Keratinocyte (primary cell): ENCODE measurements around the gene ZBTB46. TPM values are rescaled to one million over a fixed set of nuclear protein-coding genes. Genes with fewer than 3 reads are reported as not detected.

ENCODE experiments used
- DNase-seq: peaks from one replicate; pipeline ENCODE4 v3.0.0-alpha.2; 2011; ENCODE audit warnings: low read depth, missing footprints, low spot score
- FAIRE-seq: peaks from 2 replicates; lab custom pipeline; 2011; peaks lifted over from hg19 to GRCh38; lab: Jason Lieb, UNC
- H2AFZ ChIP-seq: 2 replicates; pipeline ENCODE4 v1.6.0; 2012; ENCODE audit warnings: low read length, control low read depth, inconsistent platforms; ENCODE audit not compliant: control insufficient read depth
- H3K27ac ChIP-seq: 2 replicates; pipeline ENCODE4 v1.5.1; 2011; ENCODE audit warnings: low read length; ENCODE audit not compliant: control insufficient read depth, insufficient read depth
- H3K27me3 ChIP-seq: 3 replicates; pipeline ENCODE4 v1.6.0; 2011; ENCODE audit warnings: low read length; ENCODE audit not compliant: control insufficient read depth, insufficient read depth; ENCODE audit errors: extremely low read depth
- H3K36me3 ChIP-seq, 2 experiments: 2 replicates in 1 of 2; 3 replicates in 1 of 2; pipeline ENCODE4 v1.5.1; 2011; ENCODE audit warnings: low read length in 2 of 2, mild to moderate bottlenecking in 1 of 2; ENCODE audit not compliant: control insufficient read depth in 2 of 2, insufficient read depth in 2 of 2; ENCODE audit errors: extremely low read depth in 1 of 2
- H3K4me1 ChIP-seq: 3 replicates; pipeline ENCODE4 v1.5.1; 2011; ENCODE audit warnings: low read length; ENCODE audit not compliant: control insufficient read depth, insufficient read depth; ENCODE audit errors: extremely low read depth
- H3K4me2 ChIP-seq: 3 replicates; pipeline ENCODE4 v1.6.0; 2011; ENCODE audit warnings: low read depth, low read length; ENCODE audit not compliant: control insufficient read depth, insufficient read depth; ENCODE audit errors: extremely low read depth
- H3K4me3 ChIP-seq, 3 experiments: fragments of 200-600 bp in 1 of 3; sonication (generic) in 1 of 3; 2 replicates in 2 of 3; 3 replicates in 1 of 3; pipeline ENCODE4 v1.5.1; 2011 to 2016; ENCODE audit warnings: low read length in 3 of 3, mild to moderate bottlenecking in 3 of 3, control low read depth in 2 of 3, inconsistent platforms in 1 of 3, low read depth in 1 of 3, mixed read lengths in 1 of 3, mixed run types in 1 of 3, moderate library complexity in 1 of 3; ENCODE audit not compliant: control insufficient read depth in 2 of 3, insufficient read depth in 2 of 3; ENCODE audit errors: extremely low read depth in 1 of 3
- H3K79me2 ChIP-seq: 2 replicates; pipeline ENCODE4 v1.6.0; 2012; ENCODE audit warnings: low read length; ENCODE audit not compliant: control insufficient read depth, insufficient read depth
- H3K9ac ChIP-seq: 3 replicates; pipeline ENCODE4 v1.6.0; 2011; ENCODE audit warnings: low read length; ENCODE audit not compliant: control insufficient read depth, insufficient read depth; ENCODE audit errors: extremely low read depth
- H3K9me1 ChIP-seq: 3 replicates; pipeline ENCODE4 v1.6.0; 2011; ENCODE audit warnings: low read length; ENCODE audit not compliant: control insufficient read depth, insufficient read depth; ENCODE audit errors: extremely low read depth
- H3K9me3 ChIP-seq: 2 replicates; pipeline ENCODE4 v1.5.1; 2012; ENCODE audit warnings: low read depth, low read length; ENCODE audit not compliant: control insufficient read depth
- H4K20me1 ChIP-seq: 3 replicates; pipeline ENCODE4 v1.6.0; 2011; ENCODE audit warnings: low read length; ENCODE audit not compliant: control insufficient read depth, insufficient read depth; ENCODE audit errors: extremely low read depth
- EZH2 ChIP-seq: IDR thresholded peaks from one replicate; pipeline ENCODE4 v1.6.1; 2012; ENCODE audit warnings: inconsistent platforms, mild to moderate bottlenecking, low read length, moderate library complexity
- dilution Hi-C: fragments of 300-500 bp; cut with MboI; formaldehyde crosslinking; loops from one replicate; pipeline ENCODE4 v1.7.0; 2020; ENCODE audit warnings: low sequenced_read_pairs; ENCODE audit not compliant: extremely low pct_ligation_motif_present
- polyA plus RNA-seq, 5 experiments: library from polyadenylated mRNA; depleted of rRNA in 3 of 5; stranded (reverse) in 3 of 5; stranded (forward) in 1 of 5; unstranded in 1 of 5; fragments of >200 nt; gene quantifications; 1 replicate in 1 of 5; 2 replicates in 3 of 5; 3 replicates in 1 of 5; pipeline versions ENCODE4 v1.2.1 to v1.2.3, GENCODE V29; 2011 to 2012; ENCODE audit warnings: missing spikeins in 2 of 5, low read depth in 1 of 5, low replicate concordance in 1 of 5
- TF ChIP-seq, protein P1 (sequence below), 3 experiments: IDR thresholded peaks in 1 of 3; conservative IDR thresholded peaks in 1 of 3; optimal IDR thresholded peaks in 1 of 3; 2 replicates in 2 of 3; 3 replicates in 1 of 3; pipeline versions ENCODE3 to v1.5.1; 2011; ENCODE audit warnings: low read length in 3 of 3, mild to moderate bottlenecking in 3 of 3, moderate library complexity in 2 of 3, control low read depth in 1 of 3, inconsistent platforms in 1 of 3; ENCODE audit not compliant: insufficient read depth in 2 of 3; ENCODE audit errors: extremely low read depth in 1 of 3

ZBTB46 gene
- polyA plus RNA-seq, 1 donor (not counting 4 experiments of a cell fraction or from before 2014, with no cell fraction given), result 0.12 TPM

DNA sequence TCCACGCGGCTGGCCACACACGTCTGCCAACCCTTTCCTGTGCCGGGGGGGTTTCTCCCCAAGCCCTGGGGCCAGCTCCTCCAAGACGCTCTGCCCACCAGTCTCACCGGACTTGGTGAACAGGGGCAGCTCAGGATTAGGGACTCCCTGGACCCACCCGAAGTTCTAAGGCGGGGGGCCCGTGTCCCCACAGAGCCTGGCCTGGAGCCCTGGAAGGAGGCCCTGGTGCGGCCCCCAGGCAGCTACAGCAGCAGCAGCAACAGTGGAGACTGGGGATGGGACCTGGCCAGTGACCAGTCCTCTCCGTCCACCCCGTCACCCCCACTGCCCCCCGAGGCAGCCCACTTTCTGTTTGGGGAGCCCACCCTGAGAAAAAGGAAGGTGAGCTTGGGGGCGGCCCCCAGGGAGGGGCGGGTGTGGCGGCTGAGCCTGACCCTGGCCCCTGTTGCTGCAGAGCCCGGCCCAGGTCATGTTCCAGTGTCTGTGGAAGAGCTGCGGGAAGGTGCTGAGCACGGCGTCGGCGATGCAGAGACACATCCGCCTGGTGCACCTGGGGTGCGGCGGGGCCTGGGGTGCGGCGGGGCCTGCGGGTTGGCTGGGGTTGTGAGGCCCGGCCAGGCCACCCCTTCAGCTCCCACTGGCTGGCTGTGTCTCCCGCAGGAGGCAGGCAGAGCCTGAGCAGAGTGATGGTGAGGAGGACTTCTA lies 89.2 kb downstream of the ZBTB46 start:
- no peaks in the 10 kb centered on the region for H4K20me1 ChIP-seq
- no peaks in the 10 kb centered on the region for H3K9me3 ChIP-seq
- H3K79me2 ChIP-seq, result no peaks in the 10 kb centered on the region
- no peak for DNase-seq
- no peaks in the 10 kb centered on the region for H3K27me3 ChIP-seq
- H3K4me3 ChIP-seq, result peak overlapping the region; percentile 51 to 79 (median 73)
- dilution Hi-C loops, result no loop called here
- no peaks in the 10 kb centered on the region for H3K9me1 ChIP-seq
- peak overlapping the region; percentile 14 for H3K27ac ChIP-seq
- H3K4me2 ChIP-seq, result peak overlapping the region; percentile 85
- peaks cover 22% of the 10 kb centered on the region for H3K4me1 ChIP-seq
- no peak for TF ChIP-seq EZH2
- TF ChIP-seq, protein P1, sequence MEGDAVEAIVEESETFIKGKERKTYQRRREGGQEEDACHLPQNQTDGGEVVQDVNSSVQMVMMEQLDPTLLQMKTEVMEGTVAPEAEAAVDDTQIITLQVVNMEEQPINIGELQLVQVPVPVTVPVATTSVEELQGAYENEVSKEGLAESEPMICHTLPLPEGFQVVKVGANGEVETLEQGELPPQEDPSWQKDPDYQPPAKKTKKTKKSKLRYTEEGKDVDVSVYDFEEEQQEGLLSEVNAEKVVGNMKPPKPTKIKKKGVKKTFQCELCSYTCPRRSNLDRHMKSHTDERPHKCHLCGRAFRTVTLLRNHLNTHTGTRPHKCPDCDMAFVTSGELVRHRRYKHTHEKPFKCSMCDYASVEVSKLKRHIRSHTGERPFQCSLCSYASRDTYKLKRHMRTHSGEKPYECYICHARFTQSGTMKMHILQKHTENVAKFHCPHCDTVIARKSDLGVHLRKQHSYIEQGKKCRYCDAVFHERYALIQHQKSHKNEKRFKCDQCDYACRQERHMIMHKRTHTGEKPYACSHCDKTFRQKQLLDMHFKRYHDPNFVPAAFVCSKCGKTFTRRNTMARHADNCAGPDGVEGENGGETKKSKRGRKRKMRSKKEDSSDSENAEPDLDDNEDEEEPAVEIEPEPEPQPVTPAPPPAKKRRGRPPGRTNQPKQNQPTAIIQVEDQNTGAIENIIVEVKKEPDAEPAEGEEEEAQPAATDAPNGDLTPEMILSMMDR (optimal IDR thresholded peaks at IDR 0.05 in 1 of 3, IDR thresholded peaks at IDR 0.05 in 1 of 3, conservative IDR thresholded peaks at IDR 0.05 in 1 of 3; ENCODE audit: extremely low read depth in 1 of 3, insufficient read depth in 2 of 3, low read length in 3 of 3), result no peak
- no peak for FAIRE-seq
- H2AFZ ChIP-seq, result no peak overlapping the region
- peak overlapping the region; percentile 25 for H3K9ac ChIP-seq
- peaks cover 2 to 7% of the 10 kb centered on the region in 2 experiments for H3K36me3 ChIP-seq

DNA sequence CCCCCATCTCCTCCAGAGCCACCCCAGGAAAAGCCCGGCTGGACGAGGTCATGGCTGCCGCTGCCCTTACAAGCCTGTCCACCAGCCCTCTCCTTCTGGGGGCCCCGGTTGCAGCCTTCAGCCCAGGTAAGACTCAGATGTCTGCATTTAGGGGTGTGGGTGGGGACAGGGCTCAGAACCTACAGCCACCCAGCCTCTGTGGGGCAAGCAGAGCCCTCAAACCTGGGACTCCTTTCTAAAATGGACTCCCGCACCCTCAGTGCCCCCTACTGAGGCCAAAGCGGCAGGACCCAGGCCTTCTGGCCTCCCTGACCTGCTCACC lies 89.7 kb downstream of the ZBTB46 start:
- Histone ChIP-seq H3K4me1 (peaks cover 27% of the 10 kb centered on the region), H3K4me2 (peak overlapping the region; percentile 85), H3K4me3 (peak overlapping the region; percentile 51 to 79 (median 73)), H3K79me2 (no peaks in the 10 kb centered on the region), H3K9me3 (no peaks in the 10 kb centered on the region), H3K36me3 (peaks cover 5 to 7% of the 10 kb centered on the region in 2 experiments), H3K27ac (peak overlapping the region; percentile 14), H4K20me1 (no peaks in the 10 kb centered on the region), H3K9ac (peak overlapping the region; percentile 25), H3K9me1 (no peaks in the 10 kb centered on the region), H3K27me3 (no peaks in the 10 kb centered on the region), H2AFZ (no peak overlapping the region)
- TF ChIP-seq, protein P1 (optimal IDR thresholded peaks at IDR 0.05 in 1 of 3, IDR thresholded peaks at IDR 0.05 in 1 of 3, conservative IDR thresholded peaks at IDR 0.05 in 1 of 3; ENCODE audit: extremely low read depth in 1 of 3, insufficient read depth in 2 of 3, low read length in 3 of 3), result no peak
- TF ChIP-seq EZH2, result no peak
- FAIRE-seq, result no peak
- dilution Hi-C loops, result no loop called here
- no peak for DNase-seq
